ENCODE data around the gene ACIN1. TPM values are rescaled to one million over a fixed set of nuclear protein-coding genes. Genes with fewer than 3 reads are reported as not detected.

ACIN1 gene
- total and polyA plus RNA-seq, 2 of the 13 experiments (the other 11 are each of a cell fraction or from before 2014, with no cell fraction given), result 165 to 183 TPM

DNA sequence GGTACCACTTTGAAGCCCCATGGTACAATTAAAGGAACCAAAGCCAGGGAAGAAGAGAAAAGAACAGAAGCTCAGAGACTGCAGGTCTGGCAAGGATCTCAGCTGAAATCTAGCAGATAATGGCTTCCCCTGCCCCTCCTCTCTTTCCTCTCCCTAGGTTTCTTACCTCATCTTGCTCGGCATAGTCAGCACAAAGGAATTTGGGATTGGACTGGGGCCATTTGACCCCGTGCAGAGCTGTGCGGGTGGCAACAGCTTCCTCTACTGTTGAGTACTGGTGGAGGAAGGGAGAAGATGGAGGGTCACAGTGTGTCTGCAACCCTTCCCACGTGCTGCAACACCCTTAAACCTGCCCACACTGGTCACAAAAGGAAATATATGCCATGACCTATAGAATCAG lies 32.9 kb downstream of the ACIN1 start:
- DNase-seq (ENCODE audit: low spot score) (peak; percentile 87), ATAC-seq (no peak; the same call in 2 of the 3 replicates), FAIRE-seq (peak; percentile 15)
- no TSS peak for BruUV-seq (replicated peaks)
- H3K36me3 ChIP-seq (replicated peaks in 1 of 2; ENCODE audit: control insufficient read depth in 1 of 2, insufficient read depth in 2 of 2, low read length in 2 of 2), result peaks cover 62 to 75% of the 10 kb centered on the region in 2 experiments
- POLR2A ChIA-PET, result interaction anchor here (0.6 to 6.2 kb wide), 11 partner anchors 9 to 133 kb away, joined by 3 to 70 read pairs (median 10); partner anchors contain the start of genes ACIN1, AJUBA, C14orf119 and PRMT5
- no peak overlapping the region for H3K4me3 ChIP-seq (replicated peaks in 1 of 3; ENCODE audit: insufficient read depth in 1 of 3, low read depth in 2 of 3, low read length in 3 of 3)
- H4K20me1 ChIP-seq (ENCODE audit: insufficient read depth, low read length), result peaks cover 13% of the 10 kb centered on the region; the same call in 1 of the 2 replicates
- H3K9me3 ChIP-seq (ENCODE audit: low read length), result no peaks in the 10 kb centered on the region
- H3K4me1 ChIP-seq (ENCODE audit: insufficient read depth, low read length), result peaks cover 12% of the 10 kb centered on the region
- no peak overlapping the region for H2AFZ ChIP-seq (ENCODE audit: low read length)
- peaks cover 8% of the 10 kb centered on the region for H3K79me2 ChIP-seq (ENCODE audit: insufficient read depth, low read length)
- 81% methylated on average over 4 of the region's 4 CpGs for WGBS (ENCODE audit: low lambda C conversion rate)
- in situ Hi-C loops (cut with HindIII; ENCODE audit: extremely low pct_ligation_motif_present, low pct_unique_long_range_greater_than_20kb), result no loop called here
- no peak overlapping the region for H3K9ac ChIP-seq (ENCODE audit: insufficient read depth, low read depth, low read length)
- no peak overlapping the region for H3K27ac ChIP-seq (ENCODE audit: extremely low read length, insufficient read depth, low read length)
- intact Hi-C loops (cut with micrococcal nuclease; ENCODE audit: unreplicated experiment), result no loop called here
- no peak overlapping the region for H3K4me2 ChIP-seq (ENCODE audit: low read depth, low read length)
- peaks cover 0 to 2% of the 10 kb centered on the region in 2 experiments; a peak in 1 of 5 replicates for H3K27me3 ChIP-seq (ENCODE audit: control insufficient read depth in 1 of 2, insufficient read depth in 2 of 2, low read length in 2 of 2)
- CTCF ChIA-PET (ENCODE audit: low intra/inter-chr PET ratio, low total read pairs), result interaction anchor here (1.5 kb wide), 1 partner anchor 75 kb away, joined by 4 read pairs; no protein-coding TSS in a partner anchor
- TF ChIP-seq, protein P1, sequence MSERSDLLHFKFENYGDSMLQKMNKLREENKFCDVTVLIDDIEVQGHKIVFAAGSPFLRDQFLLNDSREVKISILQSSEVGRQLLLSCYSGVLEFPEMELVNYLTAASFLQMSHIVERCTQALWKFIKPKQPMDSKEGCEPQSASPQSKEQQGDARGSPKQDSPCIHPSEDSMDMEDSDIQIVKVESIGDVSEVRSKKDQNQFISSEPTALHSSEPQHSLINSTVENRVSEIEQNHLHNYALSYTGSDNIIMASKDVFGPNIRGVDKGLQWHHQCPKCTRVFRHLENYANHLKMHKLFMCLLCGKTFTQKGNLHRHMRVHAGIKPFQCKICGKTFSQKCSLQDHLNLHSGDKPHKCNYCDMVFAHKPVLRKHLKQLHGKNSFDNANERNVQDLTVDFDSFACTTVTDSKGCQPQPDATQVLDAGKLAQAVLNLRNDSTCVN (CRISPR knock-in tag; IDR thresholded peaks at IDR 0.05; ENCODE audit: borderline replicate concordance), result no peak
- TF ChIP-seq HNF4A (CRISPR knock-in tag; IDR thresholded peaks at IDR 0.05) (no peak), NFIC (IDR thresholded peaks at IDR 0.05; ENCODE audit: low read length) (no peak), FOXP1 (IDR thresholded peaks at IDR 0.05) (no peak), FOXP1 (CRISPR knock-in tag; IDR thresholded peaks at IDR 0.05) (no peak), NR2F1 (CRISPR knock-in tag; IDR thresholded peaks at IDR 0.05) (0 out of 4 replicates have a peak, but pooled peaks of 1 of the 2 experiments have one; percentile 26), GLI4 (CRISPR knock-in tag; IDR thresholded peaks at IDR 0.05; ENCODE audit: borderline replicate concordance) (no peak), ZNF496 (CRISPR knock-in tag; IDR thresholded peaks at IDR 0.05; ENCODE audit: insufficient replicate concordance) (no peak), NFIB (CRISPR knock-in tag; IDR thresholded peaks at IDR 0.05; ENCODE audit: borderline replicate concordance) (no peak), ZBTB7B (CRISPR knock-in tag; IDR thresholded peaks at IDR 0.05) (no peak), MTA1 (CRISPR knock-in tag; IDR thresholded peaks at IDR 0.05; ENCODE audit: borderline replicate concordance) (no peak), ZFP41 (CRISPR knock-in tag; IDR thresholded peaks at IDR 0.05; ENCODE audit: borderline replicate concordance) (no peak), POLR2G (IDR thresholded peaks at IDR 0.05; ENCODE audit: low read depth, low read length) (no peak), CHD4 (IDR thresholded peaks at IDR 0.05; ENCODE audit: borderline replicate concordance, low read length) (no peak), EP300 (IDR thresholded peaks at IDR 0.05; ENCODE audit: low read depth in 2 of 2, low read length in 2 of 2) (no peak), EP300 (CRISPR knock-in tag; IDR thresholded peaks at IDR 0.05; ENCODE audit: borderline replicate concordance) (no peak), PTBP1 (IDR thresholded peaks at IDR 0.05; ENCODE audit: low read depth, low read length, poor library complexity, severe bottlenecking) (no peak), WIZ (CRISPR knock-in tag; IDR thresholded peaks at IDR 0.05) (no peak)
- TF ChIP-seq, protein P2, sequence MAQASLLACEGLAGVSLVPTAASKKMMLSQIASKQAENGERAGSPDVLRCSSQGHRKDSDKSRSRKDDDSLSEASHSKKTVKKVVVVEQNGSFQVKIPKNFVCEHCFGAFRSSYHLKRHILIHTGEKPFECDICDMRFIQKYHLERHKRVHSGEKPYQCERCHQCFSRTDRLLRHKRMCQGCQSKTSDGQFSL (CRISPR knock-in tag; IDR thresholded peaks at IDR 0.05), result no peak
- TF ChIP-seq, protein P3, sequence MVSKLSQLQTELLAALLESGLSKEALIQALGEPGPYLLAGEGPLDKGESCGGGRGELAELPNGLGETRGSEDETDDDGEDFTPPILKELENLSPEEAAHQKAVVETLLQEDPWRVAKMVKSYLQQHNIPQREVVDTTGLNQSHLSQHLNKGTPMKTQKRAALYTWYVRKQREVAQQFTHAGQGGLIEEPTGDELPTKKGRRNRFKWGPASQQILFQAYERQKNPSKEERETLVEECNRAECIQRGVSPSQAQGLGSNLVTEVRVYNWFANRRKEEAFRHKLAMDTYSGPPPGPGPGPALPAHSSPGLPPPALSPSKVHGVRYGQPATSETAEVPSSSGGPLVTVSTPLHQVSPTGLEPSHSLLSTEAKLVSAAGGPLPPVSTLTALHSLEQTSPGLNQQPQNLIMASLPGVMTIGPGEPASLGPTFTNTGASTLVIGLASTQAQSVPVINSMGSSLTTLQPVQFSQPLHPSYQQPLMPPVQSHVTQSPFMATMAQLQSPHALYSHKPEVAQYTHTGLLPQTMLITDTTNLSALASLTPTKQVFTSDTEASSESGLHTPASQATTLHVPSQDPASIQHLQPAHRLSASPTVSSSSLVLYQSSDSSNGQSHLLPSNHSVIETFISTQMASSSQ (IDR thresholded peaks at IDR 0.05; ENCODE audit: low read depth), result no peak
- TF ChIP-seq, protein P3 (CRISPR knock-in tag; IDR thresholded peaks at IDR 0.05; ENCODE audit: borderline replicate concordance), result 0 out of 2 replicates have a peak, but pooled peaks have one; percentile 24

All from HepG2 (cell line).